H9 (cell line): ENCODE data around the gene COL4A4. TPM values are rescaled to one million over a fixed set of nuclear protein-coding genes. Genes with fewer than 3 reads are reported as not detected.

Experiments
- DNase-seq: peaks from one replicate; pipeline ENCODE4 v3.0.0-alpha.2; 2017
- H2AFZ ChIP-seq: one replicate; pipeline ENCODE4 v1.6.1; 2013; ENCODE audit warnings: mild to moderate bottlenecking, low read length, control low read depth, moderate library complexity
- H2AK5ac ChIP-seq: 2 replicates; pipeline ENCODE4 v1.6.1; 2013; ENCODE audit warnings: low read length, control low read depth, mixed read lengths; ENCODE audit not compliant: insufficient read length
- H2BK120ac ChIP-seq: one replicate; pipeline ENCODE4 v1.6.1; 2013; ENCODE audit warnings: low read depth, mild to moderate bottlenecking, low read length, control low read depth, inconsistent platforms; ENCODE audit not compliant: poor library complexity, severe bottlenecking
- H2BK12ac ChIP-seq: 2 replicates; pipeline ENCODE4 v1.6.1; 2013; ENCODE audit warnings: low read length, control low read depth, mixed read lengths, low read depth; ENCODE audit not compliant: insufficient read length
- H2BK15ac ChIP-seq: 2 replicates; pipeline ENCODE4 v1.6.1; 2013; ENCODE audit warnings: low read depth, low read length, control low read depth
- H2BK20ac ChIP-seq: one replicate; pipeline ENCODE4 v1.6.1; 2013; ENCODE audit warnings: low read depth, mild to moderate bottlenecking, low read length, control low read depth, inconsistent platforms; ENCODE audit not compliant: poor library complexity, severe bottlenecking
- H2BK5ac ChIP-seq: 2 replicates; pipeline ENCODE4 v1.6.1; 2013; ENCODE audit warnings: low read length, control low read depth, mixed read lengths; ENCODE audit not compliant: insufficient read length
- H3K14ac ChIP-seq: 2 replicates; pipeline ENCODE4 v1.6.1; 2013; ENCODE audit warnings: low read length, control low read depth; ENCODE audit not compliant: insufficient read depth
- H3K18ac ChIP-seq: 2 replicates; pipeline ENCODE4 v1.6.1; 2013; ENCODE audit warnings: low read depth, mild to moderate bottlenecking, mixed read lengths, low read length, control low read depth; ENCODE audit not compliant: insufficient read length
- H3K23ac ChIP-seq: 2 replicates; pipeline ENCODE4 v1.6.1; 2013; ENCODE audit warnings: low read length, control low read depth, mixed read lengths, low read depth; ENCODE audit not compliant: insufficient read length
- H3K23me2 ChIP-seq: 2 replicates; pipeline ENCODE4 v1.6.1; 2013; ENCODE audit warnings: low read depth, mild to moderate bottlenecking, mixed read lengths, low read length, control low read depth; ENCODE audit not compliant: insufficient read length, poor library complexity, severe bottlenecking
- H3K27ac ChIP-seq: 2 replicates; pipeline ENCODE4 v1.5.1; 2013; ENCODE audit warnings: low read length, control low read depth, mixed read lengths, low read depth; ENCODE audit not compliant: insufficient read length
- H3K27me3 ChIP-seq: 2 replicates; pipeline ENCODE4 v1.6.1; 2013; ENCODE audit warnings: low read length, control low read depth, inconsistent platforms; ENCODE audit not compliant: insufficient read depth
- H3K4ac ChIP-seq: 2 replicates; pipeline ENCODE4 v1.6.1; 2013; ENCODE audit warnings: low read depth, mild to moderate bottlenecking, control low read depth, inconsistent platforms, low read length, moderate library complexity
- H3K4me1 ChIP-seq: 2 replicates; pipeline ENCODE4 v1.6.1; 2013; ENCODE audit warnings: low read length, control low read depth, inconsistent platforms; ENCODE audit not compliant: insufficient read depth
- H3K4me2 ChIP-seq: 2 replicates; pipeline ENCODE4 v1.6.1; 2013; ENCODE audit warnings: low read length, control low read depth, mixed read lengths; ENCODE audit not compliant: insufficient read length, insufficient read depth
- H3K56ac ChIP-seq: 2 replicates; pipeline ENCODE4 v1.6.1; 2013; ENCODE audit warnings: low read depth, mild to moderate bottlenecking, mixed read lengths, low read length, control low read depth; ENCODE audit not compliant: insufficient read length
- H3K79me1 ChIP-seq: 2 replicates; pipeline ENCODE4 v1.6.1; 2013; ENCODE audit warnings: low read depth, mild to moderate bottlenecking, moderate library complexity, low read length, control low read depth, inconsistent platforms; ENCODE audit not compliant: insufficient read depth, poor library complexity, severe bottlenecking
- H3K79me2 ChIP-seq: 2 replicates; pipeline ENCODE4 v1.6.1; 2013; ENCODE audit warnings: low read length, control low read depth, inconsistent platforms; ENCODE audit not compliant: insufficient read depth
- H3K9ac ChIP-seq: 2 replicates; pipeline ENCODE4 v1.6.1; 2013; ENCODE audit warnings: low read length, control low read depth, mixed read lengths; ENCODE audit not compliant: insufficient read length; ENCODE audit errors: extremely low read depth
- H3K9me3 ChIP-seq: one replicate; pipeline ENCODE4 v1.6.1; 2013; ENCODE audit warnings: low read depth, low read length, inconsistent platforms; ENCODE audit not compliant: control insufficient read depth
- H3T11ph ChIP-seq: one replicate; pipeline ENCODE4 v1.6.1; 2013; ENCODE audit warnings: mild to moderate bottlenecking, low read length, control low read depth, inconsistent platforms
- H4K20me1 ChIP-seq: one replicate; pipeline ENCODE4 v1.6.1; 2013; ENCODE audit not compliant: control insufficient read depth, insufficient read length, insufficient read depth
- H4K5ac ChIP-seq: 2 replicates; pipeline ENCODE4 v1.6.1; 2013; ENCODE audit warnings: low read depth, mild to moderate bottlenecking, mixed read lengths, low read length, control low read depth; ENCODE audit not compliant: insufficient read length
- H4K8ac ChIP-seq: replicated peaks from 2 replicates; pipeline ENCODE4 v1.6.1; 2013; ENCODE audit warnings: low read length, control low read depth, mixed read lengths, low read depth; ENCODE audit not compliant: insufficient read length
- H4K91ac ChIP-seq: 2 replicates; pipeline ENCODE4 v1.6.1; 2013; ENCODE audit warnings: low read depth, mild to moderate bottlenecking, moderate library complexity, mixed read lengths, low read length, control low read depth; ENCODE audit not compliant: insufficient read length
- H3K27ac Mint-ChIP-seq, 3 experiments: 2 replicates in 2 of 3; 3 replicates in 1 of 3; pipeline ENCODE4 v1.8.0; 2020 to 2021; ENCODE audit warnings: mixed read lengths in 3 of 3, mild to moderate bottlenecking in 1 of 3, moderate library complexity in 1 of 3
- H3K27me3 Mint-ChIP-seq: 2 replicates; pipeline ENCODE4 v1.8.0; 2021; ENCODE audit warnings: low read depth, mild to moderate bottlenecking, moderate library complexity, mixed read lengths
- H3K36me3 Mint-ChIP-seq, 3 experiments: 2 replicates in 2 of 3; 3 replicates in 1 of 3; pipeline ENCODE4 v1.8.0; 2020 to 2021; ENCODE audit warnings: low read depth in 3 of 3, mixed read lengths in 3 of 3; ENCODE audit not compliant: insufficient read depth in 1 of 3
- H3K4me1 Mint-ChIP-seq, 2 experiments: 2 replicates each; pipeline ENCODE4 v1.8.0; 2020; ENCODE audit warnings: mixed read lengths in 2 of 2
- H3K4me3 Mint-ChIP-seq, 2 experiments: 2 replicates in 1 of 2; 3 replicates in 1 of 2; pipeline ENCODE4 v1.8.0; 2020 to 2021; ENCODE audit warnings: mild to moderate bottlenecking in 2 of 2, mixed read lengths in 2 of 2, moderate library complexity in 1 of 2
- H3K9me3 Mint-ChIP-seq, 2 experiments: 2 replicates in 1 of 2; 3 replicates in 1 of 2; pipeline ENCODE4 v1.8.0; 2020; ENCODE audit warnings: mild to moderate bottlenecking in 2 of 2, mixed read lengths in 2 of 2, moderate library complexity in 1 of 2
- WGBS: extraction: QIAGEN DNeasy Blood & Tissue Kit; methylation state at CpG from one replicate; pipeline ENCODE4 v1.1.7; 2013; ENCODE audit warnings: missing lambda C conversion rate, low lambda C conversion rate, mixed read lengths; ENCODE audit not compliant: insufficient read length; ENCODE audit errors: extremely low coverage; 5-methylcytosine and 5-hydroxymethylcytosine counted together
- total RNA-seq: library from RNA; stranded (reverse); gene quantifications from 2 replicates; pipeline ENCODE4 v1.2.1, GENCODE V29; 2021
- TF ChIP-seq, protein P1 (sequence below): fragments of 200-600 bp; sonication (generic); conservative IDR thresholded peaks from 3 replicates; pipeline ENCODE4 v1.8.0; 2021; ENCODE audit warnings: antibody characterized with exemption, mild to moderate bottlenecking

The COL4A4 gene
- total RNA-seq, 1 experiment from 2014 or later, result 0.92 TPM

GRCh38 chr2:227097495-227098161, 66.4 kb downstream of the COL4A4 start:
- Histone ChIP-seq H4K91ac (no peak overlapping the region), H4K8ac (no peak overlapping the region), H2BK20ac (no peak overlapping the region), H3K9ac (no peak overlapping the region), H3K4me2 (no peak overlapping the region), H2BK12ac (no peak overlapping the region), H3T11ph (no peak overlapping the region), H2BK120ac (no peak overlapping the region), H3K27ac (no peak overlapping the region), H3K27me3 (no peaks in the 10 kb centered on the region), H3K4ac (no peak overlapping the region), H3K18ac (no peak overlapping the region), H3K9me3 (no peaks in the 10 kb centered on the region), H2AFZ (no peak overlapping the region), H4K20me1 (no peaks in the 10 kb centered on the region), H2AK5ac (no peak overlapping the region), H3K23me2 (no peaks in the 10 kb centered on the region), H3K4me1 (no peaks in the 10 kb centered on the region), H3K14ac (no peak overlapping the region), H2BK5ac (no peak overlapping the region), H4K5ac (no peak overlapping the region), H3K23ac (no peak overlapping the region), H3K79me2 (no peaks in the 10 kb centered on the region), H3K79me1 (no peaks in the 10 kb centered on the region), H2BK15ac (no peak overlapping the region), H3K56ac (no peak overlapping the region)
- TF ChIP-seq, protein P1, sequence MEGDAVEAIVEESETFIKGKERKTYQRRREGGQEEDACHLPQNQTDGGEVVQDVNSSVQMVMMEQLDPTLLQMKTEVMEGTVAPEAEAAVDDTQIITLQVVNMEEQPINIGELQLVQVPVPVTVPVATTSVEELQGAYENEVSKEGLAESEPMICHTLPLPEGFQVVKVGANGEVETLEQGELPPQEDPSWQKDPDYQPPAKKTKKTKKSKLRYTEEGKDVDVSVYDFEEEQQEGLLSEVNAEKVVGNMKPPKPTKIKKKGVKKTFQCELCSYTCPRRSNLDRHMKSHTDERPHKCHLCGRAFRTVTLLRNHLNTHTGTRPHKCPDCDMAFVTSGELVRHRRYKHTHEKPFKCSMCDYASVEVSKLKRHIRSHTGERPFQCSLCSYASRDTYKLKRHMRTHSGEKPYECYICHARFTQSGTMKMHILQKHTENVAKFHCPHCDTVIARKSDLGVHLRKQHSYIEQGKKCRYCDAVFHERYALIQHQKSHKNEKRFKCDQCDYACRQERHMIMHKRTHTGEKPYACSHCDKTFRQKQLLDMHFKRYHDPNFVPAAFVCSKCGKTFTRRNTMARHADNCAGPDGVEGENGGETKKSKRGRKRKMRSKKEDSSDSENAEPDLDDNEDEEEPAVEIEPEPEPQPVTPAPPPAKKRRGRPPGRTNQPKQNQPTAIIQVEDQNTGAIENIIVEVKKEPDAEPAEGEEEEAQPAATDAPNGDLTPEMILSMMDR, result no peak
- Mint-ChIP-seq H3K27ac (no peak overlapping the region), H3K36me3 (peaks cover 0 to 10% (median 0%) of the 10 kb centered on the region in 3 experiments; a peak in 1 of 7 replicates), H3K9me3 (peaks cover 0 to 3% of the 10 kb centered on the region in 2 experiments; a peak in 3 of 5 replicates), H3K27me3 (no peaks in the 10 kb centered on the region), H3K4me3 (no peak overlapping the region), H3K4me1 (no peaks in the 10 kb centered on the region)
- no peak for DNase-seq
- no CpG with 5 or more reads among the region's 5 CpGs for WGBS
